OCI-LY7 (cell line): ENCODE measurements around the gene GPR42.

Source experiments
- EZH2phosphoT487 ChIP-seq: fragments of 200-600 bp; sonication (generic); IDR thresholded peaks from 2 replicates; pipeline ENCODE4 v1.6.1; 2018; ENCODE audit warnings: low read depth, borderline replicate concordance, mild to moderate bottlenecking, mixed run types, antibody characterized with exemption, low read length, moderate library complexity, mixed read lengths
- TF ChIP-seq, protein P1 (sequence below): fragments of 200-600 bp; sonication (generic); conservative IDR thresholded peaks from 2 replicates; pipeline ENCODE4 v1.5.1; 2014; ENCODE audit warnings: mild to moderate bottlenecking, antibody characterized with exemption, low read length, moderate library complexity, mixed read lengths

DNA sequence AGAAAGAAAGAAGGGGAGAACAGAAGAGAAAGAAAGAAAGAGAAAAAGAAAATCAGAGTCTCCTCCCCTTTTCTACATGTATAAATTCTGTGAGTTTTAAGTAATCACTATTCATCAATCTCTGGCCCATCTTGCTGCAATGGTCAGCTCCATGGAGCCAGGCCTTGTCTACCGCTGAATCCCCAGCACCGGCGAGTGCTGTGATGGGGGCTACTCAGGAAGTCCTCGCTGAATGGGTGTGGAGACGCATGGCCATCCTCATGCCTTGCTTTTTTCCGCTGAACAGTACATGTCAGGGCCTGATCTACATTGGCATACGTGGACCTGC, 29.9 kb downstream of the GPR42 start:
- no peak for TF ChIP-seq EZH2phosphoT487
- TF ChIP-seq, protein P1, sequence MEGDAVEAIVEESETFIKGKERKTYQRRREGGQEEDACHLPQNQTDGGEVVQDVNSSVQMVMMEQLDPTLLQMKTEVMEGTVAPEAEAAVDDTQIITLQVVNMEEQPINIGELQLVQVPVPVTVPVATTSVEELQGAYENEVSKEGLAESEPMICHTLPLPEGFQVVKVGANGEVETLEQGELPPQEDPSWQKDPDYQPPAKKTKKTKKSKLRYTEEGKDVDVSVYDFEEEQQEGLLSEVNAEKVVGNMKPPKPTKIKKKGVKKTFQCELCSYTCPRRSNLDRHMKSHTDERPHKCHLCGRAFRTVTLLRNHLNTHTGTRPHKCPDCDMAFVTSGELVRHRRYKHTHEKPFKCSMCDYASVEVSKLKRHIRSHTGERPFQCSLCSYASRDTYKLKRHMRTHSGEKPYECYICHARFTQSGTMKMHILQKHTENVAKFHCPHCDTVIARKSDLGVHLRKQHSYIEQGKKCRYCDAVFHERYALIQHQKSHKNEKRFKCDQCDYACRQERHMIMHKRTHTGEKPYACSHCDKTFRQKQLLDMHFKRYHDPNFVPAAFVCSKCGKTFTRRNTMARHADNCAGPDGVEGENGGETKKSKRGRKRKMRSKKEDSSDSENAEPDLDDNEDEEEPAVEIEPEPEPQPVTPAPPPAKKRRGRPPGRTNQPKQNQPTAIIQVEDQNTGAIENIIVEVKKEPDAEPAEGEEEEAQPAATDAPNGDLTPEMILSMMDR = no peak
